AG04450 (cell line): ENCODE results near the gene MEIS3. TPM values are rescaled to one million over a fixed set of nuclear protein-coding genes. Genes with fewer than 3 reads are reported as not detected.

Experiments used
- CTCF ChIA-PET: fragments of 300-600, 350-600 bp; formaldehyde crosslinking; extraction: SDS; loops from one replicate; lab custom pipeline; 2022; ENCODE audit warnings: antibody characterized with exemption, inconsistent platforms; lab: Charles Lee
- POLR2A ChIA-PET: fragments of 350-600 bp; formaldehyde crosslinking; extraction: SDS; loops from one replicate; lab custom pipeline; 2021; ENCODE audit warnings: antibody characterized with exemption, inconsistent platforms; lab: Yijun Ruan, JAX
- DNase-seq: peaks from one replicate; pipeline ENCODE4 v3.0.0-alpha.2; 2011; ENCODE audit warnings: low read depth, low spot score
- H3K27ac ChIP-seq: one replicate; pipeline ENCODE4 v1.5.1; 2012; ENCODE audit warnings: low read depth, low read length, control low read depth
- H3K27me3 ChIP-seq: one replicate; pipeline ENCODE4 v1.6.0; 2012; ENCODE audit warnings: low read length; ENCODE audit not compliant: control insufficient read depth, insufficient read depth
- H3K4me3 ChIP-seq: 2 replicates; pipeline ENCODE4 v1.5.1; 2011; ENCODE audit warnings: mild to moderate bottlenecking, low read depth, low read length, control low read depth
- H3K9me3 ChIP-seq: 2 replicates; pipeline ENCODE4 v1.5.1; 2012; ENCODE audit warnings: low read length; ENCODE audit not compliant: control insufficient read depth, insufficient read depth
- polyA plus RNA-seq: library from polyadenylated mRNA; depleted of rRNA; stranded (reverse); fragments of >200 nt; gene quantifications from 2 replicates; pipeline ENCODE4 v1.2.3, GENCODE V29; 2011
- TF ChIP-seq, protein P1 (sequence below): IDR thresholded peaks from 2 replicates; pipeline ENCODE4 v1.5.1; 2011; ENCODE audit warnings: low read depth, low read length, control low read depth, inconsistent platforms

Gene MEIS3
- polyA plus RNA-seq, 1 experiment, result 21.6 TPM

DNA sequence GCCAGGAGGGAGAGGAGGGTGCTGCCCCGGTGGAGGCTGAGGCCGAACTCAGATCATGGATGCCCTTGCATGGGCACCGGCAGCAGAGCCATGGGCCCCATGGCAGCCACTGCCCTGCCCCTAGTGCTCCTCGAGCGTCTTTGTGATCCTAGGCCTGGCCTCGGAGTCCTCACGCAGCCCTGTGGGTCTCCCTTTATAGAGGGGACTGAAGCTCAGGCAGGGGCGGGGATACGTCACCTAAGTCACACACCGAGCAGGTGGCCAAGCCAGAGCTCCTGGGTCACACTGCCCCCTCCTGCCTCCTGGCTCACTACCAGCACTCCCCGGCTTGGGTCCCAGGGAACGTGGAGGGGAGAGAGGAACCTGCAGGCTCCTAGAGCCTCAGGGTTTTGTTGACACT lies 41.5 kb downstream of the MEIS3 start:
- no peak overlapping the region for H3K27ac ChIP-seq
- ChIA-PET CTCF (interaction anchor here (1.2 kb wide), 1 partner anchor 13 kb away, joined by 5 read pairs; no protein-coding TSS in a partner anchor), POLR2A (no interaction called here)
- H3K4me3 ChIP-seq, result no peak overlapping the region
- DNase-seq, result no peak
- TF ChIP-seq, protein P1, sequence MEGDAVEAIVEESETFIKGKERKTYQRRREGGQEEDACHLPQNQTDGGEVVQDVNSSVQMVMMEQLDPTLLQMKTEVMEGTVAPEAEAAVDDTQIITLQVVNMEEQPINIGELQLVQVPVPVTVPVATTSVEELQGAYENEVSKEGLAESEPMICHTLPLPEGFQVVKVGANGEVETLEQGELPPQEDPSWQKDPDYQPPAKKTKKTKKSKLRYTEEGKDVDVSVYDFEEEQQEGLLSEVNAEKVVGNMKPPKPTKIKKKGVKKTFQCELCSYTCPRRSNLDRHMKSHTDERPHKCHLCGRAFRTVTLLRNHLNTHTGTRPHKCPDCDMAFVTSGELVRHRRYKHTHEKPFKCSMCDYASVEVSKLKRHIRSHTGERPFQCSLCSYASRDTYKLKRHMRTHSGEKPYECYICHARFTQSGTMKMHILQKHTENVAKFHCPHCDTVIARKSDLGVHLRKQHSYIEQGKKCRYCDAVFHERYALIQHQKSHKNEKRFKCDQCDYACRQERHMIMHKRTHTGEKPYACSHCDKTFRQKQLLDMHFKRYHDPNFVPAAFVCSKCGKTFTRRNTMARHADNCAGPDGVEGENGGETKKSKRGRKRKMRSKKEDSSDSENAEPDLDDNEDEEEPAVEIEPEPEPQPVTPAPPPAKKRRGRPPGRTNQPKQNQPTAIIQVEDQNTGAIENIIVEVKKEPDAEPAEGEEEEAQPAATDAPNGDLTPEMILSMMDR, result no peak
- no peaks in the 10 kb centered on the region for H3K27me3 ChIP-seq
- no peaks in the 10 kb centered on the region for H3K9me3 ChIP-seq

DNA sequence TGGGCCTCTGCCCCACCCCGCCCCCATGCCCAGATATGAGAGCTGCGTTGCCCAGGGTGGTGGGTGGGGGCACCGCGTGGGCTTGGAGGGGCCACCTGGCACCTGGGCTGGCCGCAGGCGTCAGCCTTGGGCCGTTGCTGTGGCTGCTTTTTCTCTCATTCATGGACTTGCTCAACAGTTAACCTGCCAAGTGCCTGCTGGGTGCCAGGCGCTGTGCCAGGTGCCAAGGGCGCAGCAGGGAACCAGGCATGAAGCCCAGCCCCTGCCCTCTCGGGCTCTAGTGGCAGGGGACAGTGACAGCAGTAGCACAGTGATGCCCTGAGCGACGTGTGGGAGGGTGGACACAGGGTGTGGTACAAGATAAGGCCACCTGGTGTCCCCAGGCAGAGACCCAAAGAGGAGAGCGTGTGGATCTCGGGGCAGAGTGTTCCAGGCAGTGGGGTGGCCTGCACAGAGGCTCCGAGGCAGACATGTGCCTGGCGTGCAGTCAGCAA lies 42.1 kb downstream of the MEIS3 start:
- H3K9me3 ChIP-seq, result no peaks in the 10 kb centered on the region
- ChIA-PET CTCF (interaction anchor here (1.2 to 1.6 kb wide), 2 partner anchors 14 to 28 kb away, joined by 5 read pairs; partner anchors contain the start of gene DHX34), POLR2A (no interaction called here)
- H3K27ac ChIP-seq, result no peak overlapping the region
- H3K4me3 ChIP-seq, result no peak overlapping the region
- no peak for DNase-seq
- H3K27me3 ChIP-seq, result no peaks in the 10 kb centered on the region
- TF ChIP-seq, protein P1, result no peak

DNA sequence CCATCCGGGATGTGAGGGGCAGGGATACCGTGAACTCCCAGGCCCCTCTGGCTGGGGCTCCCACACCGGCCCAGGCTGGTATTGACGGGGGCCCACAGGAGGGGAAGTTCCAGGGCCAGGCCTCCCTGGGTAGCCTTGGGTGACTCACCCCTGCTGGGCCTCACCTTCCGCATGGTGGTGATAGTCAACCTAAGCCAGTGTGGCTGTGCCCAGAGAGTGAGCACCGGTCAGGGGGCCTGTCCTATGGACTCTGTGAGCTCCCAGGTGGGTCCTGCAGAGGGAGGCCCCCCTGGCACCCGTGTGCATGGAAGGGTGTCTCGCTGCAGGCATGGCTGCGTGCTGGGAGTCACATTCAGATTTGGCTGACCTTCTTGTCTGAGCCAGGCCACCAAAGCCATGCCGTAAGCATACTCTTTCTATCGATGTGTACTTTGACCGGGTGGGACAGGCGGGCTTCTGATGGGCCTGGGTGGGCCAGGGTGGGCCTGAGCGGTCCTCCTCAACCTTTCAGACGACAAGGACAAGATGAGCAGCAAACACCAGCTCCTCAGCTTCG lies 42.7 kb downstream of the MEIS3 start:
- no peaks in the 10 kb centered on the region for H3K27me3 ChIP-seq
- H3K9me3 ChIP-seq, result no peaks in the 10 kb centered on the region
- no peak overlapping the region for H3K27ac ChIP-seq
- H3K4me3 ChIP-seq, result no peak overlapping the region
- CTCF ChIA-PET, result interaction anchor here (1.2 to 1.6 kb wide), 2 partner anchors 14 to 28 kb away, joined by 5 read pairs; partner anchors contain the start of gene DHX34
- TF ChIP-seq, protein P1, result no peak
- no peak for DNase-seq
- POLR2A ChIA-PET, result no interaction called here

DNA sequence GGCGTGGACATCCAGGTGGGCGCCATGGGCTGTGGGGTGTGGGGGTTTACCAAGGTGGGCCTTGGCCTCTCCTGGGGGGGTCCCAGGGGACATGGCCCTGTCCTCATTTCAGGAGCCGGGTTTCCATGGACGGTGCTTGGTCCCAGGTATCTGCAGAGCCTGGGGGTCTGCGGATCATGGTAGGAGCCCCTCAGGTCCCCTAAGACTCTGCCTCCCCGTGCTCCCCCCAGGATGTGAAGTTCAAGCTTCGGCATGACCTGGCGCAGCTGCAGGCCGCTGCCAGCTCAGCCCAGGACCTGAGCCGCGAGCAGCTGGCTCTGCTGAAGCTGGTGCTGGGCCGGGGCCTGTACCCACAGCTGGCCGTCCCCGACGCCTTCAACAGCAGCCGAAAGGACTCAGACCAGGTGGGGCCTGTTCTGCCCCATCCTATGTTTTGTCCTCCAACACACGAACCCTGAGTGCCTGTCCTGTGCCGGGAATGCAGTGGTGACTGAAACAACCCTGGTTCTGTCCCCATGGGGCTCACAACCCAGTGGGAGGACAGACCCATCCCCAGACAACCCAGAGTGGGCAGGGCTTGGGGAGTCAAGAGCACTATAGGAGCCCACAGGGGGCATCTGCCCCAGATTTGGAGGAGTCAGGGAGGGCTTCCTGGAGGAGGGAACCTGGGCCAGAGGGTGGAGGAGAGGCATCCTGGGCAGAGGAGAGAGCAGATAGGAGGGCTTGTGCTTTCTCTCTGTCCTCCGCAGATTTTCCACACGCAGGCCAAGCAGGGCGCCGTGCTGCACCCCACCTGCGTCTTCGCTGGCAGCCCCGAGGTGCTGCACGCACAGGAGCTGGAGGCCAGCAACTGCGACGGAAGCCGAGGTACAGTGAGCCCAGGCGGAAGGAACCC lies 43.4 kb downstream of the MEIS3 start:
- POLR2A ChIA-PET, result no interaction called here
- Histone ChIP-seq H3K9me3 (no peaks in the 10 kb centered on the region), H3K4me3 (no peak overlapping the region), H3K27ac (no peak overlapping the region), H3K27me3 (no peaks in the 10 kb centered on the region)
- TF ChIP-seq, protein P1, result no peak
- no peak for DNase-seq
- CTCF ChIA-PET, result interaction anchor here (1.6 kb wide), 1 partner anchor 27 kb away, joined by 5 read pairs; the partner anchor contains the start of gene DHX34
